OCI-LY7 (cell line): Measurements from ENCODE around the gene ICA1.

ENCODE experiments used
- EZH2phosphoT487 ChIP-seq: fragments of 200-600 bp; sonication (generic); IDR thresholded peaks from 2 replicates; pipeline ENCODE4 v1.6.1; 2018; ENCODE audit warnings: low read depth, borderline replicate concordance, mild to moderate bottlenecking, mixed run types, antibody characterized with exemption, low read length, moderate library complexity, mixed read lengths
- TF ChIP-seq, protein P1 (sequence below): fragments of 200-600 bp; sonication (generic); conservative IDR thresholded peaks from 2 replicates; pipeline ENCODE4 v1.5.1; 2014; ENCODE audit warnings: mild to moderate bottlenecking, antibody characterized with exemption, low read length, moderate library complexity, mixed read lengths

DNA sequence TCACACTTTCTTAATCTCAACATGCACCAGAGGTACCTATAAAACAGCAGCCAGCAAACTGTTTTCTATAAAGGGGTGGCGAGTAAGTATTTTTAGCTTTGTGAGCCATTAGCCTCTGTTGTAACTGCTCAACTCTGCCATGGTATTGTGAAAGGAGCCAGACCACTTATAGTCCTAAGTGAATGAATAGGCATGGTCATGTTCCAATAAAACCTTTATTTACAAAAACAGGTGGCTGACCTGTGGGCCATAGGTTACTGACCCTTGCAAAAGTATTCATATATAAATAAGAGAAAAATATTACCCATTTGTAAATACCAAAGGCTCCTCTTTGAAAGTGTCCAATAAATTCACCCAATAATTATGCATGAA is 50.3 kb downstream of the ICA1 start:
- TF ChIP-seq, protein P1, sequence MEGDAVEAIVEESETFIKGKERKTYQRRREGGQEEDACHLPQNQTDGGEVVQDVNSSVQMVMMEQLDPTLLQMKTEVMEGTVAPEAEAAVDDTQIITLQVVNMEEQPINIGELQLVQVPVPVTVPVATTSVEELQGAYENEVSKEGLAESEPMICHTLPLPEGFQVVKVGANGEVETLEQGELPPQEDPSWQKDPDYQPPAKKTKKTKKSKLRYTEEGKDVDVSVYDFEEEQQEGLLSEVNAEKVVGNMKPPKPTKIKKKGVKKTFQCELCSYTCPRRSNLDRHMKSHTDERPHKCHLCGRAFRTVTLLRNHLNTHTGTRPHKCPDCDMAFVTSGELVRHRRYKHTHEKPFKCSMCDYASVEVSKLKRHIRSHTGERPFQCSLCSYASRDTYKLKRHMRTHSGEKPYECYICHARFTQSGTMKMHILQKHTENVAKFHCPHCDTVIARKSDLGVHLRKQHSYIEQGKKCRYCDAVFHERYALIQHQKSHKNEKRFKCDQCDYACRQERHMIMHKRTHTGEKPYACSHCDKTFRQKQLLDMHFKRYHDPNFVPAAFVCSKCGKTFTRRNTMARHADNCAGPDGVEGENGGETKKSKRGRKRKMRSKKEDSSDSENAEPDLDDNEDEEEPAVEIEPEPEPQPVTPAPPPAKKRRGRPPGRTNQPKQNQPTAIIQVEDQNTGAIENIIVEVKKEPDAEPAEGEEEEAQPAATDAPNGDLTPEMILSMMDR: no peak
- no peak for TF ChIP-seq EZH2phosphoT487
